K562 (cell line): ENCODE measurements around the gene SCARF2. TPM values are rescaled to one million over a fixed set of nuclear protein-coding genes. Genes with fewer than 3 reads are reported as not detected.

Experiments used
- ATF1 ChIP-seq, 2 experiments: fragments of 450-650 bp in 1 of 2; IDR thresholded peaks; 2 replicates each; pipeline ENCODE4 v1.6.1; 2016; ENCODE audit warnings: missing compliant biosample characterization in 1 of 2, missing genetic modification characterization in 1 of 2
- BRF2 ChIP-seq: IDR thresholded peaks from 3 replicates; pipeline ENCODE4 v1.6.1; 2011; ENCODE audit warnings: borderline replicate concordance, mild to moderate bottlenecking; ENCODE audit not compliant: insufficient read length, insufficient read depth
- E2F8 ChIP-seq: fragments of 450-650 bp; IDR thresholded peaks from 2 replicates; pipeline ENCODE4 v1.7.1; 2018; ENCODE audit warnings: mild to moderate bottlenecking, low read depth; ENCODE audit not compliant: partially characterized antibody
- ELK3 ChIP-seq: fragments of 450-650 bp; formaldehyde crosslinking; IDR thresholded peaks from 2 replicates; pipeline ENCODE4 v1.4.0; 2020; ENCODE audit warnings: mild to moderate bottlenecking
- ETS2 ChIP-seq: IDR thresholded peaks from 2 replicates; pipeline ENCODE4 v1.6.1; 2016; ENCODE audit warnings: borderline replicate concordance, missing genetic modification characterization, mild to moderate bottlenecking, moderate library complexity, missing compliant biosample characterization; ENCODE audit not compliant: poor library complexity, severe bottlenecking
- FOXA1 ChIP-seq: fragments of 450-650 bp; IDR thresholded peaks from 2 replicates; pipeline ENCODE4 v1.6.1; 2016; ENCODE audit warnings: mild to moderate bottlenecking, borderline replicate concordance
- FOXA3 ChIP-seq, 2 experiments: fragments of 450-650 bp in 1 of 2; sonication (generic) in 1 of 2; formaldehyde crosslinking; IDR thresholded peaks in 1 of 2; conservative IDR thresholded peaks in 1 of 2; 2 replicates each; pipeline versions ENCODE4 v1.4.0 to v1.8.0; 2020 to 2022; ENCODE audit warnings: mild to moderate bottlenecking in 2 of 2, missing genetic modification reagents in 1 of 2
- FOXO4 ChIP-seq: fragments of 450-650 bp; formaldehyde crosslinking; IDR thresholded peaks from 2 replicates; pipeline ENCODE4 v1.4.0; 2020; ENCODE audit warnings: mild to moderate bottlenecking, moderate library complexity
- LCOR ChIP-seq: sonication (generic); formaldehyde crosslinking; IDR thresholded peaks from 2 replicates; pipeline ENCODE4 v1.8.0; 2022; ENCODE audit warnings: mild to moderate bottlenecking, missing genetic modification reagents
- MAZ ChIP-seq, 2 experiments: fragments of 450-650 bp in 1 of 2; sonication (generic) in 1 of 2; formaldehyde crosslinking; IDR thresholded peaks in 1 of 2; conservative IDR thresholded peaks in 1 of 2; 2 replicates each; pipeline versions ENCODE4 v1.4.0 to v1.5.0; 2020; ENCODE audit warnings: mild to moderate bottlenecking in 1 of 2, missing genetic modification reagents in 1 of 2
- MBD1 ChIP-seq: fragments of 250-450 bp; sonication (Bioruptor Pico); IDR thresholded peaks from 2 replicates; pipeline ENCODE4 v1.8.0; 2022; ENCODE audit warnings: inconsistent platforms
- RBM34 ChIP-seq: fragments of 200-400 bp; formaldehyde crosslinking; IDR thresholded peaks from 2 replicates; pipeline ENCODE4 v1.6.1; 2018; ENCODE audit warnings: low read length, borderline replicate concordance; ENCODE audit not compliant: insufficient read depth
- SMARCE1 ChIP-seq: fragments of 450-650 bp; IDR thresholded peaks from 2 replicates; pipeline ENCODE4 v1.7.1; 2016; ENCODE audit warnings: mild to moderate bottlenecking
- WHSC1 ChIP-seq: IDR thresholded peaks from one replicate; pipeline ENCODE4 v1.6.1; 2012; ENCODE audit warnings: low read length, control low read depth, inconsistent platforms
- ZNF12 ChIP-seq: sonication (generic); formaldehyde crosslinking; IDR thresholded peaks from 2 replicates; pipeline ENCODE4 v1.4.0; 2020; ENCODE audit warnings: mild to moderate bottlenecking, missing genetic modification reagents
- ZNF311 ChIP-seq: fragments of 250-450 bp; sonication (Bioruptor Pico); IDR thresholded peaks from 2 replicates; pipeline ENCODE4 v1.4.0; 2020; ENCODE audit warnings: mild to moderate bottlenecking, moderate library complexity
- ZNF436 ChIP-seq: fragments of 250-450, 450-650 bp; sonication (Bioruptor Pico); formaldehyde crosslinking; IDR thresholded peaks from 2 replicates; pipeline ENCODE4 v1.7.0; 2020; ENCODE audit warnings: mild to moderate bottlenecking
- polyA plus RNA-seq, 8 experiments: library from polyadenylated mRNA; depleted of rRNA in 4 of 8; stranded (reverse) in 5 of 8; unstranded in 3 of 8; fragments of >200 nt; fragmentation: Nextera tagmentation in 2 of 8; fragmentation: Illumina TruSeq in 1 of 8; extraction: Ambion mirVana in 2 of 8; extraction: Trizol in 1 of 8; gene quantifications; 2 replicates each; pipeline versions ENCODE4 v1.2.1 to v1.2.3, GENCODE V29; 2011 to 2014; ENCODE audit warnings: inconsistent platforms in 1 of 8, missing spikeins in 1 of 8
- total RNA-seq, 7 experiments: library from RNA; depleted of rRNA in 6 of 7; stranded (reverse); fragments of >200 nt in 6 of 7; fragmentation: Illumina TruSeq in 2 of 7; extraction: Trizol in 2 of 7; gene quantifications; 2 replicates each; pipeline versions ENCODE4 v1.2.1 to v1.2.3, GENCODE V29; 2011 to 2021; ENCODE audit warnings: low replicate concordance in 1 of 7

Gene SCARF2
- total and polyA plus RNA-seq, 9 of the 15 experiments (the other 6 are each of a cell fraction or from before 2014, with no cell fraction given): 0.06 to 0.32 (median 0.21) TPM; not detected in 5

GRCh38 chr22:20435436-20436306 lies 2.0 kb downstream of the SCARF2 start (continued):
- TF ChIP-seq MBD1 (no peak), ZNF436 (no peak), FOXA1 (no peak), ZNF12 (CRISPR knock-in tag) (no peak), FOXO4 (CRISPR knock-in tag) (no peak), SMARCE1 (no peak), ETS2 (tag) (no peak), LCOR (CRISPR knock-in tag) (no peak), ATF1 (CRISPR knock-in tag; IDR thresholded peaks at IDR 0.05) (no peak), ATF1 (tag; IDR thresholded peaks at IDR 0.05) (no peak), WHSC1 (no peak), MAZ (CRISPR knock-in tag; conservative IDR thresholded peaks at IDR 0.05 in 1 of 2, IDR thresholded peaks at IDR 0.05 in 1 of 2) (no peak; a peak in 1 of 4 replicates), ELK3 (CRISPR knock-in tag) (no peak), ZNF311 (CRISPR knock-in tag) (no peak), RBM34 (no peak), BRF2 (no peak), FOXA3 (CRISPR knock-in tag; conservative IDR thresholded peaks at IDR 0.05 in 1 of 2, IDR thresholded peaks at IDR 0.05 in 1 of 2) (peak in 1 of 2 experiments; percentile 56; a peak in 1 of 4 replicates), E2F8 (no peak)
